GM19025 (cell line): ENCODE measurements around the gene DNAJB1.
"Not testable (repeated sequence)": the region's sequence is repeated elsewhere in the genome, so short reads cannot be mapped to it uniquely, and the experiment has no call there.

Experiments
- ATAC-seq: cut with Tn5 transposase; IDR thresholded peaks from one replicate; pipeline ENCODE4 v1.9.1; 2021; ENCODE audit warnings: mild to moderate bottlenecking, low read depth, moderate library complexity; ENCODE audit not compliant: unreplicated experiment

DNAJB1 gene

GRCh38 chr19:14526423-14526822 is 8.2 kb upstream of the DNAJB1 start:
- ATAC-seq = no peak

GRCh38 chr19:14525729-14526128 is 7.5 kb upstream of the DNAJB1 start:
- ATAC-seq = no peak

- no peak for ATAC-seq
Measured at GRCh38 chr19:14520543-14520942, 2.3 kb upstream of the DNAJB1 start.

GRCh38 chr19:14519860-14520407 is 1.7 kb upstream of the DNAJB1 start:
- ATAC-seq = no peak

GRCh38 chr19:14519245-14519859 is 1.2 kb upstream of the DNAJB1 start:
- no peak for ATAC-seq

- ATAC-seq = no peak
Measured at GRCh38 chr19:14517446-14517839, 754 bp downstream of the DNAJB1 start.

GRCh38 chr19:14516746-14517438 is 1.3 kb downstream of the DNAJB1 start:
- no peak for ATAC-seq

GRCh38 chr19:14516048-14516534 is 2.1 kb downstream of the DNAJB1 start:
- ATAC-seq = no peak

GRCh38 chr19:14515501-14516047 is 2.6 kb downstream of the DNAJB1 start:
- ATAC-seq = no peak

- ATAC-seq = no peak
Measured at GRCh38 chr19:14514215-14514863, 3.9 kb downstream of the DNAJB1 start.

- ATAC-seq = no peak
Measured at GRCh38 chr19:14512406-14512961, 5.7 kb downstream of the DNAJB1 start.

- no peak for ATAC-seq
Measured at GRCh38 chr19:14511229-14511593, 7.0 kb downstream of the DNAJB1 start.

- ATAC-seq = no peak
Measured at GRCh38 chr19:14510311-14511228, 7.6 kb downstream of the DNAJB1 start.

GRCh38 chr19:14507704-14508542 is 10.3 kb downstream of the DNAJB1 start:
- ATAC-seq = no peak

- ATAC-seq = no peak
Measured at GRCh38 chr19:14505488-14506239, 12.5 kb downstream of the DNAJB1 start.

- not testable (repeated sequence) for ATAC-seq
Measured at GRCh38 chr19:14504575-14504974, 13.6 kb downstream of the DNAJB1 start.

- ATAC-seq = no peak
Measured at GRCh38 chr19:14503285-14503684, 14.9 kb downstream of the DNAJB1 start.
